Stimulated activated naive B cell treated with anti-CD40 and anti-IgM and Interleukin-4, amounts not matched to agents 10 μg/mL and 1 μg/mL and 100 μg/mL, for 72 hours (primary cell): ENCODE results near the gene CSKMT.
"Not testable (repeated sequence)": the region's sequence is repeated elsewhere in the genome, so short reads cannot be mapped to it uniquely, and the experiment has no call there.

ENCODE experiments used
- ATAC-seq, 2 donors: fragments of 150-1000 bp; cut with Tn5 transposase; replicated peaks; 2 replicates each; pipeline ENCODE4 v1.10.0; 2021; ENCODE audit warnings: moderate library complexity in 1 of 2
- DNase-seq: peaks from one replicate; pipeline ENCODE4 v3.0.0; 2021
- H3K27ac Mint-ChIP-seq: one replicate; pipeline ENCODE4 v1.8.0; 2022; ENCODE audit warnings: mild to moderate bottlenecking, mixed read lengths
- H3K27me3 Mint-ChIP-seq, 2 donors: one replicate each; pipeline ENCODE4 v1.8.0; 2022; ENCODE audit warnings: mixed read lengths in 2 of 2
- H3K36me3 Mint-ChIP-seq, 2 donors: one replicate each; pipeline ENCODE4 v1.8.0; 2022; ENCODE audit warnings: mixed read lengths in 2 of 2, mild to moderate bottlenecking in 1 of 2
- H3K4me1 Mint-ChIP-seq, 2 donors: one replicate each; pipeline ENCODE4 v1.8.0; 2022; ENCODE audit warnings: mixed read lengths in 2 of 2, mild to moderate bottlenecking in 1 of 2
- H3K4me3 Mint-ChIP-seq, 2 donors: one replicate each; pipeline ENCODE4 v1.8.0; 2022; ENCODE audit warnings: mild to moderate bottlenecking in 2 of 2, mixed read lengths in 2 of 2, moderate library complexity in 1 of 2
- H3K9me3 Mint-ChIP-seq, 2 donors: one replicate each; pipeline ENCODE4 v1.8.0; 2022; ENCODE audit warnings: mixed read lengths in 2 of 2, mild to moderate bottlenecking in 1 of 2

The CSKMT gene

GRCh38 chr11:62665075-62665598 is at the start of gene CSKMT, which contains the start of gene C11orf98:
TSS of gene CSKMT (plus strand) at chr11:62665312. CDS start at chr11:62665880, 568 bp downstream.
TSS of gene C11orf98 (minus strand) at chr11:62665210. CDS start at chr11:62665169, 41 bp downstream.
- H3K9me3 Mint-ChIP-seq, result no peaks in the 10 kb centered on the region
- no peaks in the 10 kb centered on the region for H3K27me3 Mint-ChIP-seq
- peak; percentile 94 for DNase-seq
- peak; percentile 90 to 94 for ATAC-seq
- H3K27ac Mint-ChIP-seq, result peak within 1 kb of the TSS; percentile 99
- H3K4me3 Mint-ChIP-seq, result peak within 1 kb of the TSS; percentile 97 to 100
- peaks cover 26 to 58% of the 10 kb centered on the region in 2 donors for H3K4me1 Mint-ChIP-seq
- H3K36me3 Mint-ChIP-seq, result peaks cover 34 to 48% of the 10 kb centered on the region in 2 donors

GRCh38 chr11:62615521-62615920 is 49.6 kb upstream of the CSKMT start:
- ATAC-seq, result no peak
- H3K27ac Mint-ChIP-seq, result no peak overlapping the region

GRCh38 chr11:62616957-62617356 is 48.2 kb upstream of the CSKMT start:
- ATAC-seq, H3K9me3 Mint-ChIP-seq, DNase-seq, H3K27ac Mint-ChIP-seq, H3K27me3 Mint-ChIP-seq, H3K4me3 Mint-ChIP-seq: not testable (repeated sequence)
- H3K4me1 Mint-ChIP-seq, result peaks cover 12 to 36% of the 10 kb centered on the region in 2 donors
- H3K36me3 Mint-ChIP-seq, result peaks cover 15 to 31% of the 10 kb centered on the region in 2 donors

More at GRCh38 chr11:62615521-62615920, 49.6 kb upstream of the CSKMT start:
- H3K36me3 Mint-ChIP-seq, result peaks cover 18 to 30% of the 10 kb centered on the region in 2 donors
- H3K9me3 Mint-ChIP-seq, result no peaks in the 10 kb centered on the region
- peaks cover 18 to 42% of the 10 kb centered on the region in 2 donors for H3K4me1 Mint-ChIP-seq
- no peaks in the 10 kb centered on the region for H3K27me3 Mint-ChIP-seq
- no peak overlapping the region for H3K4me3 Mint-ChIP-seq
- no peak for DNase-seq

GRCh38 chr11:62621027-62621566 is 44.0 kb upstream of the CSKMT start:
- Mint-ChIP-seq H3K9me3 (no peaks in the 10 kb centered on the region), H3K27ac (peak overlapping the region; percentile 94), H3K4me1 (peaks cover 10 to 32% of the 10 kb centered on the region in 2 donors), H3K27me3 (no peaks in the 10 kb centered on the region), H3K4me3 (peak overlapping the region; percentile 93 to 96), H3K36me3 (peaks cover 18 to 35% of the 10 kb centered on the region in 2 donors)
- ATAC-seq (no peak), DNase-seq (no peak)

GRCh38 chr11:62621567-62622470 is 43.3 kb upstream of the CSKMT start, which contains the start of gene B3GAT3:
TSS of gene B3GAT3 (minus strand) at chr11:62621986. CDS start at chr11:62621947, 39 bp downstream.
- Mint-ChIP-seq H3K36me3 (peaks cover 20 to 37% of the 10 kb centered on the region in 2 donors), H3K4me3 (peak within 1 kb of the TSS; percentile 93 to 96)
- DNase-seq, result peak; percentile 99

GRCh38 chr11:62622476-62623089 is 42.5 kb upstream of the CSKMT start:
- H3K27ac Mint-ChIP-seq, result peak overlapping the region; percentile 98
- H3K27me3 Mint-ChIP-seq, result no peaks in the 10 kb centered on the region
- H3K4me3 Mint-ChIP-seq, result peak overlapping the region; percentile 93 to 96
- peaks cover 16 to 41% of the 10 kb centered on the region in 2 donors for H3K36me3 Mint-ChIP-seq
- DNase-seq (no peak), ATAC-seq (no peak)
- peaks cover 6 to 32% of the 10 kb centered on the region in 2 donors for H3K4me1 Mint-ChIP-seq
- H3K9me3 Mint-ChIP-seq, result no peaks in the 10 kb centered on the region

More at GRCh38 chr11:62621567-62622470, 43.3 kb upstream of the CSKMT start, which contains the start of gene B3GAT3:
- ATAC-seq, result peak; percentile 96 to 97
- Mint-ChIP-seq H3K27ac (peak within 1 kb of the TSS; percentile 98), H3K4me1 (peaks cover 6 to 32% of the 10 kb centered on the region in 2 donors), H3K27me3 (no peaks in the 10 kb centered on the region), H3K9me3 (no peaks in the 10 kb centered on the region)

- Mint-ChIP-seq H3K4me3 (no peak overlapping the region), H3K9me3 (no peaks in the 10 kb centered on the region), H3K27ac (peak overlapping the region; percentile 2), H3K27me3 (no peaks in the 10 kb centered on the region), H3K4me1 (peaks cover 0 to 7% of the 10 kb centered on the region in 2 donors), H3K36me3 (peaks cover 46 to 68% of the 10 kb centered on the region in 2 donors)
- ATAC-seq, result no peak
- DNase-seq, result no peak
Observed at GRCh38 chr11:62627713-62628112, 37.4 kb upstream of the CSKMT start.

GRCh38 chr11:62632492-62632891 is 32.6 kb upstream of the CSKMT start:
- no peaks in the 10 kb centered on the region for H3K9me3 Mint-ChIP-seq
- DNase-seq (no peak), ATAC-seq (no peak)
- peaks cover 61 to 69% of the 10 kb centered on the region in 2 donors for H3K36me3 Mint-ChIP-seq
- H3K27ac Mint-ChIP-seq, result no peak overlapping the region
- peaks cover 4 to 6% of the 10 kb centered on the region in 2 donors for H3K4me1 Mint-ChIP-seq
- no peaks in the 10 kb centered on the region for H3K27me3 Mint-ChIP-seq
- H3K4me3 Mint-ChIP-seq, result no peak overlapping the region

- peak overlapping the region in 1 of 2 donors; percentile 25 for H3K4me3 Mint-ChIP-seq
- ATAC-seq, result no peak
- peaks cover 20 to 52% of the 10 kb centered on the region in 2 donors for H3K4me1 Mint-ChIP-seq
- no peaks in the 10 kb centered on the region for H3K9me3 Mint-ChIP-seq
- H3K27ac Mint-ChIP-seq, result peak overlapping the region; percentile 42
- no peaks in the 10 kb centered on the region for H3K27me3 Mint-ChIP-seq
- no peak for DNase-seq
- H3K36me3 Mint-ChIP-seq, result peaks cover 22 to 28% of the 10 kb centered on the region in 2 donors
Observed at GRCh38 chr11:62644220-62644619, 20.9 kb upstream of the CSKMT start.

- Mint-ChIP-seq H3K27me3 (no peaks in the 10 kb centered on the region), H3K27ac (peak overlapping the region; percentile 97), H3K4me3 (peak overlapping the region; percentile 94 to 100), H3K4me1 (peaks cover 16 to 52% of the 10 kb centered on the region in 2 donors), H3K9me3 (no peaks in the 10 kb centered on the region), H3K36me3 (peaks cover 21 to 25% of the 10 kb centered on the region in 2 donors)
- ATAC-seq (peak; percentile 3), DNase-seq (no peak)
Observed at GRCh38 chr11:62645671-62645945, 19.5 kb upstream of the CSKMT start.

- ATAC-seq, result peak; percentile 98 to 99
- Mint-ChIP-seq H3K9me3 (no peaks in the 10 kb centered on the region), H3K27me3 (no peaks in the 10 kb centered on the region), H3K4me1 (peaks cover 16 to 52% of the 10 kb centered on the region in 2 donors), H3K4me3 (peak within 1 kb of the TSS; percentile 94 to 100), H3K36me3 (peaks cover 22 to 23% of the 10 kb centered on the region in 2 donors), H3K27ac (peak within 1 kb of the TSS; percentile 97)
- peak; percentile 96 for DNase-seq
Observed at GRCh38 chr11:62645946-62646824, 18.9 kb upstream of the CSKMT start, which contains the start of gene GANAB. TSS of gene GANAB (minus strand) at chr11:62646613. CDS start at chr11:62646599, 14 bp downstream.

- H3K4me1 Mint-ChIP-seq, result peaks cover 16 to 49% of the 10 kb centered on the region in 2 donors
- H3K9me3 Mint-ChIP-seq, result no peaks in the 10 kb centered on the region
- ATAC-seq (no peak), DNase-seq (no peak)
- peaks cover 22 to 23% of the 10 kb centered on the region in 2 donors for H3K36me3 Mint-ChIP-seq
- H3K27ac Mint-ChIP-seq, result peak overlapping the region; percentile 97
- H3K4me3 Mint-ChIP-seq, result peak overlapping the region; percentile 94 to 100
- no peaks in the 10 kb centered on the region for H3K27me3 Mint-ChIP-seq
Observed at GRCh38 chr11:62646825-62647608, 18.1 kb upstream of the CSKMT start.
